ENCODE data around the gene MIP.

- TF ChIP-seq EZH2phosphoT487 (IDR thresholded peaks at IDR 0.05; ENCODE audit: borderline replicate concordance) (no peak), CTCF (conservative IDR thresholded peaks at IDR 0.05; ENCODE audit: low read length) (no peak)
Measured at GRCh38 chr12:56420411-56420810, 34.0 kb downstream of the MIP start.
